NB4 (cell line): ENCODE measurements around the gene PCNX2.

Experiments
- CTCF ChIP-seq: IDR thresholded peaks from one replicate; pipeline ENCODE4 v1.5.1; 2012; ENCODE audit warnings: low read depth, low read length
- MAX ChIP-seq: IDR thresholded peaks from 2 replicates; pipeline ENCODE4 v1.6.1; 2011; ENCODE audit warnings: low read depth, low read length

DNA sequence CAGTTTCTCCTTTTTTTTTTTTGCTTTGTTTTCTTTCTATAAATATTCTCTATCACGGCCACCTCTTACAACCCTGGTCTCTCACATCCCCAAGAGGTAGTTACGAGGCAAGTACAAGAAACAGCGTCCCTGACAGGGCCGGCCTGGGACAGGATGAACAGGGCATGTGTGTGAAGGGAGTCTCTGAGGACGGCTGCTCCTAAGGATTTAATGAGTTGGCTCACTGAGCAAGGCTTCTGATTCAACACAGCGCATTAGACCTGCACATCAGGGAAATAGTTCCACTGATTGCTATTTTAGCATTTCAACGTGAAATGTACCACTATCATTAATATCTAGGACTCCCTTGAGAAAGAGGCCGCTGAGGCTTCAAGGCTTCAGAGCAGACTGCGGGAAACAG, 291.1 kb downstream of the PCNX2 start:
- TF ChIP-seq CTCF = no peak
- no peak for TF ChIP-seq MAX
